Liver (tissue), 5 donors: ENCODE results near the gene ZDHHC22. TPM values are rescaled to one million over a fixed set of nuclear protein-coding genes. Genes with fewer than 3 reads are reported as not detected.

Experiments used
- EGR1 ChIP-seq, 2 donors: IDR thresholded peaks; 2 replicates each; pipeline ENCODE4 v1.6.1; 2016 to 2018; ENCODE audit warnings: antibody characterized with exemption in 2 of 2, low read depth in 2 of 2
- MAX ChIP-seq: IDR thresholded peaks from 2 replicates; pipeline ENCODE4 v1.6.1; 2016; ENCODE audit warnings: antibody characterized with exemption
- TAF1 ChIP-seq: conservative IDR thresholded peaks from 2 replicates; pipeline ENCODE4 v1.6.1; 2016; ENCODE audit warnings: antibody characterized with exemption, mild to moderate bottlenecking
- polyA plus RNA-seq, 2 donors: library from polyadenylated mRNA; stranded (reverse) in 1 of 2; unstranded in 1 of 2; fragments of 200-250 nt in 1 of 2; fragments of >200 nt in 1 of 2; fragmentation: Nextera tagmentation in 1 of 2; extraction: Ambion mirVana in 1 of 2; gene quantifications; one replicate each; pipeline versions ENCODE4 v1.2.1 to v1.2.3, GENCODE V29; 2013 to 2015
- total RNA-seq, 2 donors: library from RNA; depleted of rRNA; stranded (reverse); fragments of >200 nt; gene quantifications; one replicate each; pipeline ENCODE4 v1.2.3, GENCODE V29; 2014
- TF ChIP-seq, protein P1 (sequence below): fragments of 150-350 bp; IDR thresholded peaks from 2 replicates; pipeline ENCODE4 v1.5.1; 2017; ENCODE audit warnings: improper control_type of control experiment, low read depth, low read length; ENCODE audit not compliant: missing input control
- TF ChIP-seq, protein P2 (sequence below): IDR thresholded peaks from 2 replicates; pipeline ENCODE4 v1.6.1; 2016; ENCODE audit warnings: antibody characterized with exemption
- donor health status: healthy.
- donor health status: healthy.
- donor health status: healthy.

ZDHHC22 gene
- total and polyA plus RNA-seq, 4 donors: not detected

GRCh38 chr14:77082356-77082755, 59.2 kb downstream of the ZDHHC22 start (continued):
- TF ChIP-seq, protein P1, sequence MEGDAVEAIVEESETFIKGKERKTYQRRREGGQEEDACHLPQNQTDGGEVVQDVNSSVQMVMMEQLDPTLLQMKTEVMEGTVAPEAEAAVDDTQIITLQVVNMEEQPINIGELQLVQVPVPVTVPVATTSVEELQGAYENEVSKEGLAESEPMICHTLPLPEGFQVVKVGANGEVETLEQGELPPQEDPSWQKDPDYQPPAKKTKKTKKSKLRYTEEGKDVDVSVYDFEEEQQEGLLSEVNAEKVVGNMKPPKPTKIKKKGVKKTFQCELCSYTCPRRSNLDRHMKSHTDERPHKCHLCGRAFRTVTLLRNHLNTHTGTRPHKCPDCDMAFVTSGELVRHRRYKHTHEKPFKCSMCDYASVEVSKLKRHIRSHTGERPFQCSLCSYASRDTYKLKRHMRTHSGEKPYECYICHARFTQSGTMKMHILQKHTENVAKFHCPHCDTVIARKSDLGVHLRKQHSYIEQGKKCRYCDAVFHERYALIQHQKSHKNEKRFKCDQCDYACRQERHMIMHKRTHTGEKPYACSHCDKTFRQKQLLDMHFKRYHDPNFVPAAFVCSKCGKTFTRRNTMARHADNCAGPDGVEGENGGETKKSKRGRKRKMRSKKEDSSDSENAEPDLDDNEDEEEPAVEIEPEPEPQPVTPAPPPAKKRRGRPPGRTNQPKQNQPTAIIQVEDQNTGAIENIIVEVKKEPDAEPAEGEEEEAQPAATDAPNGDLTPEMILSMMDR: no peak
- no peak for TF ChIP-seq TAF1
- TF ChIP-seq EGR1 (IDR thresholded peaks at IDR 0.05; ENCODE audit: low read depth in 2 of 2): no peak
- no peak for TF ChIP-seq MAX
- TF ChIP-seq, protein P2, sequence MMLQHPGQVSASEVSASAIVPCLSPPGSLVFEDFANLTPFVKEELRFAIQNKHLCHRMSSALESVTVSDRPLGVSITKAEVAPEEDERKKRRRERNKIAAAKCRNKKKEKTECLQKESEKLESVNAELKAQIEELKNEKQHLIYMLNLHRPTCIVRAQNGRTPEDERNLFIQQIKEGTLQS: no peak

Other genes with a start within 250 kb of the ZDHHC22 start
- 10 to 100 TPM in 1 of 2 donors, 1 to 10 TPM in 1; 7.6 to 15.8 TPM for gene IRF2BPL, start 113.1 kb downstream of the ZDHHC22 start, total RNA-seq
- 1 to 10 TPM; 3.8 to 7.1 TPM for gene IRF2BPL, start 113.1 kb downstream of the ZDHHC22 start, polyA plus RNA-seq
- 10 to 100 TPM in 1 of 2 donors, 1 to 10 TPM in 1; 6.7 to 17.8 TPM for gene CIPC, start 43.5 kb downstream of the ZDHHC22 start, total RNA-seq
- gene CIPC, start 43.5 kb downstream of the ZDHHC22 start, polyA plus RNA-seq: 1 to 10 TPM; 5.2 to 6.7 TPM
- 1 to 10 TPM in 1 of 2 donors, under 1 TPM in 1; 0.25 to 1.6 TPM for gene TMEM63C, start 40.0 kb upstream of the ZDHHC22 start, total RNA-seq
- under 1 TPM in 1 of 2 donors, not detected in 1; 0.13 TPM for gene TMEM63C, start 40.0 kb upstream of the ZDHHC22 start, polyA plus RNA-seq
- gene NGB, start 129.4 kb upstream of the ZDHHC22 start, total RNA-seq: not detected
- gene NGB, start 129.4 kb upstream of the ZDHHC22 start, polyA plus RNA-seq: not detected
- 10 to 100 TPM in 1 of 2 donors, 1 to 10 TPM in 1; 5.3 to 13.1 TPM for gene POMT2, start 179.1 kb upstream of the ZDHHC22 start, total RNA-seq
- 1 to 10 TPM; 4.8 to 5.2 TPM for gene POMT2, start 179.1 kb upstream of the ZDHHC22 start, polyA plus RNA-seq
- 100 to 1,000 TPM in 1 of 2 donors, 10 to 100 TPM in 1; 14.9 to 183 TPM for gene GSTZ1, start 179.2 kb upstream of the ZDHHC22 start, total RNA-seq
- 10 to 100 TPM; 52.0 to 70.4 TPM for gene GSTZ1, start 179.2 kb upstream of the ZDHHC22 start, polyA plus RNA-seq
- gene TMED8, start 235.3 kb upstream of the ZDHHC22 start, total RNA-seq: 1 to 10 TPM; 6.9 TPM
- 1 to 10 TPM; 1.3 to 1.6 TPM for gene TMED8, start 235.3 kb upstream of the ZDHHC22 start, polyA plus RNA-seq
- gene SAMD15, start 235.6 kb upstream of the ZDHHC22 start, total RNA-seq: under 1 TPM; 0.19 to 0.50 TPM
- under 1 TPM in 1 of 2 donors, not detected in 1; 0.10 TPM for gene SAMD15, start 235.6 kb upstream of the ZDHHC22 start, polyA plus RNA-seq